Neural crest cell (in vitro differentiated cells): ENCODE results near the gene A1CF. TPM values are rescaled to one million over a fixed set of nuclear protein-coding genes. Genes with fewer than 3 reads are reported as not detected.
"Not testable (repeated sequence)": the region's sequence is repeated elsewhere in the genome, so short reads cannot be mapped to it uniquely, and the experiment has no call there.

Experiments used
- DNase-seq: peaks from one replicate; pipeline ENCODE4 v3.0.0; 2021; ENCODE audit warnings: low read depth, mixed read lengths, low spot score
- H3K27ac Mint-ChIP-seq: one replicate; pipeline ENCODE4 v1.8.0; 2021; ENCODE audit warnings: mild to moderate bottlenecking, mixed read lengths; ENCODE audit not compliant: unreplicated experiment
- H3K27me3 Mint-ChIP-seq: 2 replicates; pipeline ENCODE4 v1.8.0; 2021; ENCODE audit warnings: low read depth, mild to moderate bottlenecking, mixed read lengths
- H3K36me3 Mint-ChIP-seq: 2 replicates; pipeline ENCODE4 v1.8.0; 2021; ENCODE audit warnings: low read depth, mild to moderate bottlenecking, mixed read lengths
- H3K4me1 Mint-ChIP-seq: 2 replicates; pipeline ENCODE4 v1.8.0; 2021; ENCODE audit warnings: mixed read lengths
- H3K4me3 Mint-ChIP-seq: one replicate; pipeline ENCODE4 v1.8.0; 2021; ENCODE audit warnings: mild to moderate bottlenecking, mixed read lengths
- H3K9me3 Mint-ChIP-seq: 2 replicates; pipeline ENCODE4 v1.8.0; 2021; ENCODE audit warnings: mixed read lengths
- total RNA-seq: library from RNA; stranded (reverse); gene quantifications from 2 replicates; pipeline ENCODE4 v1.2.1, GENCODE V29; 2021
- TF ChIP-seq, protein P1 (sequence below): fragments of 200-600 bp; sonication (generic); conservative IDR thresholded peaks from 2 replicates; pipeline ENCODE4 v1.5.0; 2021; ENCODE audit warnings: antibody characterized with exemption, mild to moderate bottlenecking

Gene A1CF
- total RNA-seq, 1 donor from 2014 or later = not detected

DNA sequence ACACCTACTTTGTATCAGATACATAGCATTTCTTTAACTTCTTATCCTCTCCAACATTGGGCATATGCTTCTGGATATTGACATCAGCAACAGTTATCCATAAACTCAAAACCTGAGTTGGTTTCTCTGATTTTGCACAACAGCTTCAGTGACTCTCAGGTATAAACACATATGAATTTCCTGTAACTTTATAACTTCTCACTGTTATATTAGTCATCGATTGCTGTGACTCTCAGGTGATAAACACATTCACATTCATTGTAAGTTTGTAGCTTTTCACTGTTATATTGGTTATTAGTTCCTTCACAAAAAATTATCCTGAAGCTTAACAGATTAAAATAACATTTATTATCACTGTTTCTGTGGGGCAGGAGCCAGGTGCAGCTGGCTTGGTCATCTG, 88.7 kb downstream of the A1CF start:
- TF ChIP-seq, protein P1, sequence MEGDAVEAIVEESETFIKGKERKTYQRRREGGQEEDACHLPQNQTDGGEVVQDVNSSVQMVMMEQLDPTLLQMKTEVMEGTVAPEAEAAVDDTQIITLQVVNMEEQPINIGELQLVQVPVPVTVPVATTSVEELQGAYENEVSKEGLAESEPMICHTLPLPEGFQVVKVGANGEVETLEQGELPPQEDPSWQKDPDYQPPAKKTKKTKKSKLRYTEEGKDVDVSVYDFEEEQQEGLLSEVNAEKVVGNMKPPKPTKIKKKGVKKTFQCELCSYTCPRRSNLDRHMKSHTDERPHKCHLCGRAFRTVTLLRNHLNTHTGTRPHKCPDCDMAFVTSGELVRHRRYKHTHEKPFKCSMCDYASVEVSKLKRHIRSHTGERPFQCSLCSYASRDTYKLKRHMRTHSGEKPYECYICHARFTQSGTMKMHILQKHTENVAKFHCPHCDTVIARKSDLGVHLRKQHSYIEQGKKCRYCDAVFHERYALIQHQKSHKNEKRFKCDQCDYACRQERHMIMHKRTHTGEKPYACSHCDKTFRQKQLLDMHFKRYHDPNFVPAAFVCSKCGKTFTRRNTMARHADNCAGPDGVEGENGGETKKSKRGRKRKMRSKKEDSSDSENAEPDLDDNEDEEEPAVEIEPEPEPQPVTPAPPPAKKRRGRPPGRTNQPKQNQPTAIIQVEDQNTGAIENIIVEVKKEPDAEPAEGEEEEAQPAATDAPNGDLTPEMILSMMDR = no peak
- no peaks in the 10 kb centered on the region for H3K9me3 Mint-ChIP-seq
- no peaks in the 10 kb centered on the region for H3K4me1 Mint-ChIP-seq

GRCh38 chr10:50794490-50794889, 90.9 kb downstream of the A1CF start:
- no peak overlapping the region for H3K27ac Mint-ChIP-seq
- H3K27me3 Mint-ChIP-seq = no peaks in the 10 kb centered on the region
- H3K36me3 Mint-ChIP-seq = no peaks in the 10 kb centered on the region
- TF ChIP-seq, protein P1 = no peak
- H3K4me3 Mint-ChIP-seq = no peak overlapping the region
- no peaks in the 10 kb centered on the region for H3K9me3 Mint-ChIP-seq
- H3K4me1 Mint-ChIP-seq = no peaks in the 10 kb centered on the region
- no peak for DNase-seq

More for the DNA sequence above, 88.7 kb downstream of the A1CF start:
- peaks cover 7% of the 10 kb centered on the region for H3K27me3 Mint-ChIP-seq
- H3K27ac Mint-ChIP-seq = no peak overlapping the region
- DNase-seq = no peak
- H3K36me3 Mint-ChIP-seq = no peaks in the 10 kb centered on the region
- no peak overlapping the region for H3K4me3 Mint-ChIP-seq

GRCh38 chr10:50788951-50789945, 96.2 kb downstream of the A1CF start:
- no peak for DNase-seq
- Mint-ChIP-seq H3K4me3 (no peak overlapping the region), H3K9me3 (peaks cover 2% of the 10 kb centered on the region), H3K4me1 (no peaks in the 10 kb centered on the region), H3K27me3 (peaks cover 3% of the 10 kb centered on the region), H3K36me3 (no peaks in the 10 kb centered on the region), H3K27ac (no peak overlapping the region)
- TF ChIP-seq, protein P1 = peak; percentile 40

- H3K4me3 Mint-ChIP-seq, H3K4me1 Mint-ChIP-seq, H3K27ac Mint-ChIP-seq, H3K36me3 Mint-ChIP-seq, DNase-seq, H3K9me3 Mint-ChIP-seq, H3K27me3 Mint-ChIP-seq: not testable (repeated sequence)
Measured at GRCh38 chr10:50787962-50788361, 97.5 kb downstream of the A1CF start.

GRCh38 chr10:50782017-50782416, 103.4 kb downstream of the A1CF start:
- not testable (repeated sequence) for H3K27ac Mint-ChIP-seq, H3K4me1 Mint-ChIP-seq, H3K36me3 Mint-ChIP-seq, H3K27me3 Mint-ChIP-seq, DNase-seq, H3K9me3 Mint-ChIP-seq, H3K4me3 Mint-ChIP-seq

- H3K4me1 Mint-ChIP-seq, H3K27me3 Mint-ChIP-seq, H3K36me3 Mint-ChIP-seq, H3K27ac Mint-ChIP-seq, DNase-seq, H3K4me3 Mint-ChIP-seq, H3K9me3 Mint-ChIP-seq: not testable (repeated sequence)
Measured at GRCh38 chr10:50780036-50780435, 105.4 kb downstream of the A1CF start.

GRCh38 chr10:50774868-50775267, 110.6 kb downstream of the A1CF start:
- not testable (repeated sequence) for H3K36me3 Mint-ChIP-seq, H3K27ac Mint-ChIP-seq, DNase-seq, H3K27me3 Mint-ChIP-seq, H3K4me3 Mint-ChIP-seq, H3K9me3 Mint-ChIP-seq, H3K4me1 Mint-ChIP-seq

GRCh38 chr10:50772042-50772441, 113.4 kb downstream of the A1CF start:
- H3K27me3 Mint-ChIP-seq = not testable (repeated sequence)

DNA sequence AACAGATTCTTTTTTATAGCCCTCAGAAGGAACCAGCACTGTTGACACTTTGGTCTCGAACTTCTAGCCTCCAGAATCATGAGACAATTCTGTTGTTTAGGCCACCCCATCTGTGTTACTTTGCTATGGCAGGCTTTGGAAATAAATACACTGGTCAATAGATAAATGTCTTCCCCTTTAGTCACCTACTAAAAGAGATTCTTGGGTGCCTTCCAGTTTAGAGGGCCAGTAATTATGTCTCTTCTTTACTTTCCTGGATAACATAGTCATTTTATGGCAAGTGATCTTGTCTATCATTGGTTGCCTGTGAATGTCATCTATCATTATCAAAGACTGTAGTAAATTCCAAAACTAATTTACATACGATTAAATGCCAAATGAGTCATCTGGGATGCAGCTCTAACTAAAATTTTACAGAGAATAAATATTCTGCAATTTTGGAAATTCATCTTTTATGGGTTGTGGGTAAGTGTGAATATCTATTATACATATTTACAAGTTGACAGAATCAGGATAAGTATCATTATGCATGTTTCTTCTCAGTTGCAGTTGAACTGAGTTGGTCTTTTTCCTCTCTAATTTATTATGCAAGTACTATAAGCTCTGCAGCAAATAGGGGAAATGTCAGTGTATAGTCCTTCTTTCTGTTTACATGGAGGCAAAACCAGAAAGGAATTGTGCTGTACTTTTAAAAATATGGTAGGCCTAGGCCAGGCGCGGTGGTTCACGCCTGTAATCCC, 118.5 kb downstream of the A1CF start:
- not testable (repeated sequence) for H3K9me3 Mint-ChIP-seq, H3K4me1 Mint-ChIP-seq, H3K27me3 Mint-ChIP-seq, DNase-seq, H3K27ac Mint-ChIP-seq, H3K4me3 Mint-ChIP-seq, H3K36me3 Mint-ChIP-seq

More at GRCh38 chr10:50772042-50772441, 113.4 kb downstream of the A1CF start:
- not testable (repeated sequence) for H3K36me3 Mint-ChIP-seq, H3K27ac Mint-ChIP-seq, H3K9me3 Mint-ChIP-seq, DNase-seq, H3K4me1 Mint-ChIP-seq, H3K4me3 Mint-ChIP-seq
